ENCODE measurements around the gene IMPG1.

IMPG1 gene

DNA sequence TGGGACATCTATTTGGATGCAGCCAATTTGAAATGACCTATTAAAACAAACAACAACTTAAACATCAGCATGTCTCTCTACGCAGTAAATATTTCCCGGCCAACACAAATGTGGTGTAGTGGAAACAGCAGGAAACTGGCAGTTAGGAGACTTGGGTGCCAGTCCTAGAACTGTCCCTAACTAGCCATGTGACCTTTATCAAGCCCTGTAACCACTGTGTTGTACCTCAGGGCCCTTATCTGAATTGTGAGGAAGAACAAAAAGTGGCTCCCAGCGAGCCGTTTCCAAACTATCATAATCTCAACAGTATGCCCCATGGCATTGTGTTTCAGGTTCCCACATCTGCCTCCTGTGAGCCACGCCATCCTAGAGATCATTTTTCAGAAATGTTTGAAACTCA, 124.5 kb downstream of the IMPG1 start:
- Histone ChIP-seq H3K27ac (ENCODE audit: low read depth, low read length) (no peak overlapping the region), H3K79me2 (ENCODE audit: control insufficient read depth, insufficient read depth, low read length) (no peaks in the 10 kb centered on the region), H3K18ac (ENCODE audit: low read length) (no peak overlapping the region), H3K4me2 (ENCODE audit: low read length) (no peak overlapping the region), H4K5ac (ENCODE audit: low read length) (no peak overlapping the region), H4K8ac (ENCODE audit: low read depth, low read length) (no peak overlapping the region), H3K79me1 (ENCODE audit: low read length) (no peaks in the 10 kb centered on the region), H2BK5ac (ENCODE audit: low read length) (no peak overlapping the region), H3K27me3 (ENCODE audit: insufficient read depth, low read length, poor library complexity) (no peaks in the 10 kb centered on the region), H3K4me1 (ENCODE audit: control insufficient read depth, low read depth, low read length) (no peaks in the 10 kb centered on the region), H3K23ac (ENCODE audit: low read length) (no peak overlapping the region), H3K36me3 (ENCODE audit: control insufficient read depth, insufficient read depth, low read length) (no peaks in the 10 kb centered on the region), H3K4ac (ENCODE audit: low read depth, low read length) (no peak overlapping the region), H3K56ac (ENCODE audit: low read length) (no peak overlapping the region), H3K9ac (ENCODE audit: low read length) (no peak overlapping the region), H2BK15ac (replicated peaks; ENCODE audit: low read depth) (no peak overlapping the region), H2BK120ac (ENCODE audit: low read depth, low read length) (no peak overlapping the region), H2AK5ac (ENCODE audit: low read length) (no peak overlapping the region), H3K4me3 (ENCODE audit: low read length) (no peak overlapping the region)
- no peak for DNase-seq
- WGBS (ENCODE audit: extremely low coverage, insufficient coverage, low lambda C conversion rate): no CpG with 5 or more reads among the region's 5 CpGs

DNA sequence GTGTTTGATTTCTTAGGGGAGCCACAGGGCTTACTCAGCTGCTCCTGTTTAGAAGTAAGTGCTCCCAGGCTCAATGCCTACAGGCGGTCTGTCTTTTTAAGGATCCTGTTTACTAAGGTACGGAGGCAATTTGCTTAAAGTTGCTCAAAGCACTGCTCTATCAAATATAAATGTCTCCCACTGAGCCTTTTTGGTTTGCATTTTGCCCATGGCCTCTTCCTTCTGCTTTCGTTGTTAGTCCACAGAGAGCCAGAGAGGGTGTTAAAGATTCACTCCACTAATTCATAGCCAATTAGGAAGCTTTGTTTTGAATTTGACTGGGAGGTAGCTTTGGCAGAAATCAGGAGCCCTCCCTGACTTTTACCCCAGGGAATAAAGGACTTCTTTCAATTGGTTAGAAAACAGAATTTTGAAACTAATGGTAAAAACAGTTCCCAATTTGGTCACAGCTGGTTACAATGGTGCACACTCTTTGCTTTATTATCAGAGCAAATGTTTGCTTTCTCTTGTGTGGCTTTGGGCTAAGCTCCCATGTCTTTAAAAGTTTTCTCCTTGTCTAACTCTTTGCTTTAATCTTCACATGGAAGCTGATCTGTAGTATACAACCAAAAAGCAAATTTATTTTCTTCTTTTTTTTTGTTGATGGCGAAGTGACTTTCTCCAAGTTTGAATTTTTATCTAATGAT, 126.2 kb downstream of the IMPG1 start:
- no peak overlapping the region for H3K18ac ChIP-seq (ENCODE audit: low read length)
- no peak overlapping the region for H3K9ac ChIP-seq (ENCODE audit: low read length)
- no peaks in the 10 kb centered on the region for H3K4me1 ChIP-seq (ENCODE audit: control insufficient read depth, low read depth, low read length)
- H4K5ac ChIP-seq (ENCODE audit: low read length): no peak overlapping the region
- no peak for DNase-seq
- no peaks in the 10 kb centered on the region for H3K27me3 ChIP-seq (ENCODE audit: insufficient read depth, low read length, poor library complexity)
- no peak overlapping the region for H3K23ac ChIP-seq (ENCODE audit: low read length)
- no peaks in the 10 kb centered on the region for H3K79me1 ChIP-seq (ENCODE audit: low read length)
- H2BK120ac ChIP-seq (ENCODE audit: low read depth, low read length): no peak overlapping the region
- no peaks in the 10 kb centered on the region for H3K36me3 ChIP-seq (ENCODE audit: control insufficient read depth, insufficient read depth, low read length)
- H4K8ac ChIP-seq (ENCODE audit: low read depth, low read length): no peak overlapping the region
- no peak overlapping the region for H3K27ac ChIP-seq (ENCODE audit: low read depth, low read length)
- no peak overlapping the region for H3K4ac ChIP-seq (ENCODE audit: low read depth, low read length)
- no peak overlapping the region for H2BK5ac ChIP-seq (ENCODE audit: low read length)
- no peak overlapping the region for H3K4me2 ChIP-seq (ENCODE audit: low read length)
- H3K56ac ChIP-seq (ENCODE audit: low read length): no peak overlapping the region
- no peak overlapping the region for H2AK5ac ChIP-seq (ENCODE audit: low read length)
- no peaks in the 10 kb centered on the region for H3K79me2 ChIP-seq (ENCODE audit: control insufficient read depth, insufficient read depth, low read length)
- no peak overlapping the region for H3K4me3 ChIP-seq (ENCODE audit: low read length)
- no peak overlapping the region for H2BK15ac ChIP-seq (replicated peaks; ENCODE audit: low read depth)
- no CpG with 5 or more reads among the region's 4 CpGs for WGBS (ENCODE audit: extremely low coverage, insufficient coverage, low lambda C conversion rate)

DNA sequence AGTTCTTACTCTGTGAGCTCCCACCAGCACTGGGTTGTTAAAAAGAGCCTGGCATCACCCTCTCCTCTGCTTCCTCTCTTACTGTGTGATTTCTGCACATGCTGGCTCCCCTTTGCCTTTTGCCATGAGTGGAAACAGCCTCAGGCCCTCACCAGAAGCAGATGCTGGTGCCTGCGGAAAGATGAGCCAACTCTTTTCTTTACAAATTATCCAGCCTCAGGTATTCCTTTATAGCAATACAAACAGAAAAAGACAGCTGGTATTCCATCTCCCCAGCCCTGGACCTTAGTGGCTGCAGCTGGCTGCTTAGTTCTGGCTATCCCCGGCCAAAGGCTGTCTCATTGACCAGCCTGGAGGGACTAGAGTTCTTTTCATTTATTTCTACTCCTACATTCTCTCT, 129.1 kb downstream of the IMPG1 start:
- H3K79me2 ChIP-seq (ENCODE audit: control insufficient read depth, insufficient read depth, low read length): no peaks in the 10 kb centered on the region
- no peak overlapping the region for H2BK15ac ChIP-seq (replicated peaks; ENCODE audit: low read depth)
- no peaks in the 10 kb centered on the region for H3K4me1 ChIP-seq (ENCODE audit: control insufficient read depth, low read depth, low read length)
- DNase-seq: no peak
- H3K18ac ChIP-seq (ENCODE audit: low read length): no peak overlapping the region
- no peak overlapping the region for H2BK120ac ChIP-seq (ENCODE audit: low read depth, low read length)
- no peak overlapping the region for H3K4me2 ChIP-seq (ENCODE audit: low read length)
- no peak overlapping the region for H2AK5ac ChIP-seq (ENCODE audit: low read length)
- WGBS (ENCODE audit: extremely low coverage, insufficient coverage, low lambda C conversion rate): no CpG with 5 or more reads among the region's 2 CpGs
- H3K27me3 ChIP-seq (ENCODE audit: insufficient read depth, low read length, poor library complexity): no peaks in the 10 kb centered on the region
- H3K36me3 ChIP-seq (ENCODE audit: control insufficient read depth, insufficient read depth, low read length): no peaks in the 10 kb centered on the region
- H3K23ac ChIP-seq (ENCODE audit: low read length): no peak overlapping the region
- no peak overlapping the region for H4K8ac ChIP-seq (ENCODE audit: low read depth, low read length)
- H3K4me3 ChIP-seq (ENCODE audit: low read length): no peak overlapping the region
- H2BK5ac ChIP-seq (ENCODE audit: low read length): no peak overlapping the region
- H4K5ac ChIP-seq (ENCODE audit: low read length): no peak overlapping the region
- no peak overlapping the region for H3K9ac ChIP-seq (ENCODE audit: low read length)
- H3K56ac ChIP-seq (ENCODE audit: low read length): no peak overlapping the region
- no peak overlapping the region for H3K4ac ChIP-seq (ENCODE audit: low read depth, low read length)
- no peaks in the 10 kb centered on the region for H3K79me1 ChIP-seq (ENCODE audit: low read length)
- no peak overlapping the region for H3K27ac ChIP-seq (ENCODE audit: low read depth, low read length)

DNA sequence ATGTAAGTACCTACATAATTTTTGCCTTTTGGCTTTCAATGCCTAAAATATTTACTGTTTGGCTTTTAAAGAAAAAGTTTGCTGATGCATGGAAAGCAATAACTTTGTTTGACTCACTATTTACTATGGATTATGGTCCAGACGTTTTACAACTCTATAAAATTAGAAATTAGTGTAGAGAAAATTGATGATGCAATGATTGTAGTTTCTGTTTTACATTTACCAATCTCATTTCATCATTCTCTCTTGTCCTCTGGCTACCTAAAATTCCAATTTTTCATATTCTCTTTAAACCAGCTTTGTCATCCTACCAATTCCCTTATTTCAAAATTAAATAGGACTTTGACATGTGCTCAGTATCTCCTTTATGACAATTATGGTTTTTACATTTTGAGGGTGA, 131.0 kb downstream of the IMPG1 start:
- Histone ChIP-seq H3K79me2 (ENCODE audit: control insufficient read depth, insufficient read depth, low read length) (no peaks in the 10 kb centered on the region), H3K4me3 (ENCODE audit: low read length) (no peak overlapping the region), H3K4me1 (ENCODE audit: control insufficient read depth, low read depth, low read length) (no peaks in the 10 kb centered on the region), H3K56ac (ENCODE audit: low read length) (no peak overlapping the region), H4K8ac (ENCODE audit: low read depth, low read length) (no peak overlapping the region), H3K23ac (ENCODE audit: low read length) (no peak overlapping the region), H3K4me2 (ENCODE audit: low read length) (no peak overlapping the region), H3K18ac (ENCODE audit: low read length) (no peak overlapping the region), H3K79me1 (ENCODE audit: low read length) (no peaks in the 10 kb centered on the region), H3K27me3 (ENCODE audit: insufficient read depth, low read length, poor library complexity) (no peaks in the 10 kb centered on the region), H3K9ac (ENCODE audit: low read length) (no peak overlapping the region), H2BK5ac (ENCODE audit: low read length) (no peak overlapping the region), H3K27ac (ENCODE audit: low read depth, low read length) (no peak overlapping the region), H3K36me3 (ENCODE audit: control insufficient read depth, insufficient read depth, low read length) (no peaks in the 10 kb centered on the region), H4K5ac (ENCODE audit: low read length) (no peak overlapping the region), H2BK15ac (replicated peaks; ENCODE audit: low read depth) (no peak overlapping the region), H2AK5ac (ENCODE audit: low read length) (no peak overlapping the region), H2BK120ac (ENCODE audit: low read depth, low read length) (no peak overlapping the region), H3K4ac (ENCODE audit: low read depth, low read length) (no peak overlapping the region)
- WGBS (ENCODE audit: extremely low coverage, insufficient coverage, low lambda C conversion rate): no CpG with 5 or more reads among the region's 1 CpG
- no peak for DNase-seq

DNA sequence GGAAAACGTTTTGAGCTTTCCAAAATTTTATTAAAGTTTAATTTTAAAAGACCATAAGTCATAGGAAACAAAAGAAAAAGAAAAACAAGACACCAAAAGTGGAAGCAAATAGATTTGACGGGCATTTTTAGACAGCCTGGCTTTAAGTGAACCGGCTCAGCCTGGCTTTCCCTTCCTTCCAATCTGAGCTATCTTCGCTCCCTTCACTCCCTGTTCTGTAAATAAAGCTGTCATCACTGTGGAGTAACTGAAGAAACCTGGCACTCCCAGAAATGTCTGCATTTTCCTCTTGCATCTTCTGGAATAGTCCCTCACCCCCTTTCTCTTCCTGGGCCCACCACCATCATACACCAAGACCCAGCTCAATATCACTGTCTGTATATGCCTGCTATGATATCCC, 131.9 kb downstream of the IMPG1 start:
- Histone ChIP-seq H2BK15ac (replicated peaks; ENCODE audit: low read depth) (no peak overlapping the region), H3K9ac (ENCODE audit: low read length) (no peak overlapping the region), H2BK120ac (ENCODE audit: low read depth, low read length) (no peak overlapping the region), H3K4me2 (ENCODE audit: low read length) (no peak overlapping the region), H2AK5ac (ENCODE audit: low read length) (no peak overlapping the region), H3K18ac (ENCODE audit: low read length) (no peak overlapping the region), H3K36me3 (ENCODE audit: control insufficient read depth, insufficient read depth, low read length) (no peaks in the 10 kb centered on the region), H3K27me3 (ENCODE audit: insufficient read depth, low read length, poor library complexity) (no peaks in the 10 kb centered on the region), H3K4ac (ENCODE audit: low read depth, low read length) (no peak overlapping the region), H3K27ac (ENCODE audit: low read depth, low read length) (no peak overlapping the region), H3K56ac (ENCODE audit: low read length) (no peak overlapping the region), H3K4me3 (ENCODE audit: low read length) (no peak overlapping the region), H3K23ac (ENCODE audit: low read length) (no peak overlapping the region), H2BK5ac (ENCODE audit: low read length) (no peak overlapping the region), H3K4me1 (ENCODE audit: control insufficient read depth, low read depth, low read length) (no peaks in the 10 kb centered on the region), H4K8ac (ENCODE audit: low read depth, low read length) (no peak overlapping the region), H4K5ac (ENCODE audit: low read length) (no peak overlapping the region), H3K79me1 (ENCODE audit: low read length) (no peaks in the 10 kb centered on the region), H3K79me2 (ENCODE audit: control insufficient read depth, insufficient read depth, low read length) (no peaks in the 10 kb centered on the region)
- no peak for DNase-seq
- no CpG with 5 or more reads among the region's 4 CpGs for WGBS (ENCODE audit: extremely low coverage, insufficient coverage, low lambda C conversion rate)

DNA sequence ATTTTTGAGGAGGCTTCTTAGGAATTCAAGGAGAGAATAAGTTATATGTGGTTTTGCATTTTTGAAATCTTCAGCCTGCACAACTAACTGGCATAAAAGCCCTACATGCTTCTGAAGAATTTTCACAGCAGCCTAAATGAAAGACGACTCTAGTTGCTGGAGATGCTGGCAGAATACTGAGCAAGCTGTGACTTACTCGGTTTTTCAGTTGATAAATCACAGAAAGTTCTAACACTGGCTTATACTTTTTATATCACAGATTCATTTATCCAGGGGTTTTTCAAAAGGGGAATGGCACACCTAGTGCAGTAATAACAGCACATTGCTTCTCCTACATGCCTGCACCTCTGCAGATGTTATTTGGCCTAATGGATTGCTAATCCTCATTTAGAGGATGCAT, 134.6 kb downstream of the IMPG1 start:
- no peak overlapping the region for H2AK5ac ChIP-seq (ENCODE audit: low read length)
- H4K5ac ChIP-seq (ENCODE audit: low read length): no peak overlapping the region
- no peak overlapping the region for H3K9ac ChIP-seq (ENCODE audit: low read length)
- no peak overlapping the region for H3K4ac ChIP-seq (ENCODE audit: low read depth, low read length)
- H3K56ac ChIP-seq (ENCODE audit: low read length): no peak overlapping the region
- WGBS (ENCODE audit: extremely low coverage, insufficient coverage, low lambda C conversion rate): no CpG with 5 or more reads among the region's 2 CpGs
- no peaks in the 10 kb centered on the region for H3K27me3 ChIP-seq (ENCODE audit: insufficient read depth, low read length, poor library complexity)
- H3K27ac ChIP-seq (ENCODE audit: low read depth, low read length): no peak overlapping the region
- H3K23ac ChIP-seq (ENCODE audit: low read length): no peak overlapping the region
- H2BK15ac ChIP-seq (replicated peaks; ENCODE audit: low read depth): no peak overlapping the region
- no peaks in the 10 kb centered on the region for H3K4me1 ChIP-seq (ENCODE audit: control insufficient read depth, low read depth, low read length)
- H3K4me2 ChIP-seq (ENCODE audit: low read length): no peak overlapping the region
- no peak overlapping the region for H2BK120ac ChIP-seq (ENCODE audit: low read depth, low read length)
- no peaks in the 10 kb centered on the region for H3K36me3 ChIP-seq (ENCODE audit: control insufficient read depth, insufficient read depth, low read length)
- no peaks in the 10 kb centered on the region for H3K79me2 ChIP-seq (ENCODE audit: control insufficient read depth, insufficient read depth, low read length)
- no peak overlapping the region for H4K8ac ChIP-seq (ENCODE audit: low read depth, low read length)
- H3K79me1 ChIP-seq (ENCODE audit: low read length): no peaks in the 10 kb centered on the region
- H2BK5ac ChIP-seq (ENCODE audit: low read length): no peak overlapping the region
- no peak overlapping the region for H3K4me3 ChIP-seq (ENCODE audit: low read length)
- no peak for DNase-seq
- H3K18ac ChIP-seq (ENCODE audit: low read length): no peak overlapping the region
